HG02981 (cell line): ENCODE data around the gene AVP.
"Not testable (repeated sequence)": the region's sequence is repeated elsewhere in the genome, so short reads cannot be mapped to it uniquely, and the experiment has no call there.

Experiments used
- ATAC-seq: cut with Tn5 transposase; IDR thresholded peaks from one replicate; pipeline ENCODE4 v1.9.1; 2021; ENCODE audit warnings: mild to moderate bottlenecking, moderate library complexity; ENCODE audit not compliant: unreplicated experiment

AVP gene

GRCh38 chr20:3085571-3086072 is 1.1 kb upstream of the AVP start:
- no peak for ATAC-seq

- ATAC-seq = no peak
Observed at GRCh38 chr20:3084986-3085360, 449 bp upstream of the AVP start.

GRCh38 chr20:3082955-3083952 is 1.3 kb downstream of the AVP start:
- no peak for ATAC-seq

- no peak for ATAC-seq
Observed at GRCh38 chr20:3082306-3082951, 2.1 kb downstream of the AVP start.

GRCh38 chr20:3081641-3082040 is 2.9 kb downstream of the AVP start:
- no peak for ATAC-seq

DNA sequence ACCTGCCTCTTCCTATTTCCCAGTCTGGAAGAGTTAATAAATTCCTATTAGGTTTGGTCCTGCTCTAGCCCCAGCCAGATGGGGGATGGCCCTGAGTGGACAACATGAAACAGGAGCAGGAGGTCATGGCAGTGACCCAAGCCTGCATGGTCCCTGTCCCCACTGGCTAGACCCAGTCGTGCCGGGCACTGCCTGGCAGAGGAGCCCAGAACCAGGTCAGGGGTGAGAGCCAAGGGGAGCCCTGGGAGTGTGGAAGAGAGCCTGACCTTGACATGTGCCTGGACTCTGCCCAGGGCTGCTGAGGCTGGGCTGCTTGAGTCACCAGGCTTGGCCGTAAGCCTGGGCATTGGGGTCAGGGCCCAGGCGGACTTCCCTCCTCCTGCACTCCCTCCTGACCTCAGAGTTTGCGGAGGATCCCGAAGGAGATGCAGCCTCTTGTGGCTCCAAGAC is 3.6 kb downstream of the AVP start:
- no peak for ATAC-seq

DNA sequence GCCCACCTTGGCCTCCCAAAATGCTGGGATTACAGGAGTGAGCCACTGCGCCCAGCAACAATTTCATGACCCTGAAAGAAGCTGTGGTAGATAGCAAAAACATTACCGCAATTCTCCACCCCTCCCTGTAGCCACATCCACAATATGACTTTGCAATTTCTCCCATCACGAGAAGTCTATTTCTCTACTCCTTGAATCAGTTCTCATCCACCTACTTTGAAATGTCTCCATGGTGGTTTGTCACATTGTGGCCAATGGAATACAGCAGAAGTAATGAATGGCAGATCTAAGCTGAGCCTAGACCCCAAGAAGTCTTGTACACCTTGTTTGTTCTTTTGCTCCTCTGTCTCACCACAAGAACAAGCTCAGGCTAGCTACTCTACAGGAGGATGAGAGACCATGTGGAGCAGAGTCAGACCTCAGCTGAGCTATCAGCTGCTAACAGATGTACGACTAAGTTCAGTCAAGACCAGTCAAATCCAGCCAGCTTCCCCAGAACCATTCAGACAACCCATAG is 6.8 kb downstream of the AVP start:
- ATAC-seq = no peak

GRCh38 chr20:3075315-3075714 is 9.2 kb downstream of the AVP start:
- not testable (repeated sequence) for ATAC-seq

- no peak for ATAC-seq
Observed at GRCh38 chr20:3074812-3075211, 9.7 kb downstream of the AVP start.

- not testable (repeated sequence) for ATAC-seq
Observed at GRCh38 chr20:3073251-3073643, 11.3 kb downstream of the AVP start.

GRCh38 chr20:3072530-3073250 is 11.8 kb downstream of the AVP start:
- no peak for ATAC-seq

- ATAC-seq = no peak
Observed at GRCh38 chr20:3071610-3072529, 12.7 kb downstream of the AVP start, which contains the start of gene OXT. Gene OXT (plus strand): TSS chr20:3071620. CDS start chr20:3071656, 36 bp downstream.

- ATAC-seq = no peak
Observed at GRCh38 chr20:3071266-3071609, 13.3 kb downstream of the AVP start.

DNA sequence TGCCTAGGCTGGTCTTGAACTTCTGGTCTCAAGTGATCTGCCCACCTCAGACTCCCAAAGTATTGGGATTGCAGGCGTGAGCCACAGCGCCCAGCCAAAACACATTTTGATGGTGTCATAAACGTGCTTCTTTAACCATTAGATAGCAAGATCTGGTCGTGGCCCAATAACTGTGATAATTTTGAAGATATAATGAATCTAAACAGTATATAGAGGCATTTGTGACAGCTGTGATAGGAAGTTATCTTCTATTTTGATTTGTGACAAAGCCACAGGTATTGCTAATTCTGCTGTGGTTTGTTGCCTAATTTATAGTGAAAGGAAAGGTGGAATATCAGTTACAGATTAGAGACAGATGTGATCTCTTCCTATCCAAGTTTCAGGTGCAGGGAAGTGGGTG is 13.8 kb downstream of the AVP start:
- ATAC-seq = no peak

DNA sequence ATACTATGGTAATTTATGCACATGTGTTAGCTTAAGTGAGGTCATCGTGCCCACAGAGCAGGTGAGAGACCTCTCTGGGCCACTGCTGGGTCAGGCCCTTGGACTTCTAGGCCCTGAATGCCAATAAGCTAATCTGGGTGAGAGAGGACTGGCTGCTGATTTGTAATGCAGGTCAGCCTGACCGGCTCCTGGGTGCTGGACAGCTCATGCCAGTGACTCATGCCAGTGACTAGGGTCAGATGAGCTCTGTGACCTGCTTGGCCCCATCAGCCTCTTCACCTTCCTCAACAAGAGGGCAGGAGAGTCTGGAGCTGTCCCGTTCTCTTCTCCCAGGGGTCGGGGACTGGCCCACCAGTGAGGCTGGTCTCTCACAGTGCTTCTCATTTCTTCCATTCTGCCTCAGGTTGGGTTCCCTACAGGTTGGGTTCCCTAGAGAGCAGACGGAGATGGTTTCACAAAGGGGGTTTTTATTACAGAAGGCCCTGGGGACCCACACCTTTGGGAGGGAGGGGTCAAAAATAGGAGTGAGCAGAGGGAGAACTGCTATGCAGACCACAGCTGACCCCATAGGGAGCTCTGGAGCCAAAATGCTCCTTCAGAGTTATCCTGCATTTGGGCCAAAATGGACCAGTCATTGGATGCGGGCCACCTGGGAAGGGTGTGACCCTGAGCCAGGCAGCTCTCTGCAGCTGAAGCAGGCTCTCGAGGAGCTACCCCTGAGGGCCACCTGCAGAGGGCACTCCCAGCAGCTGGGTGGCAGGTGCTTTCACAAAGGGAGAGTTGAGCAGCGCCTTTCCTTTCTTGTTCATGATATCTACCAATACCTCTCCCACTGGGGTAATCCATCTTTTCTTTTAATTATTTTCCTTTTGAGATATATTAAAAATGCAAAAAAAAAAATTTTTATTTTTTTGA is 15.3 kb downstream of the AVP start:
- no peak for ATAC-seq

DNA sequence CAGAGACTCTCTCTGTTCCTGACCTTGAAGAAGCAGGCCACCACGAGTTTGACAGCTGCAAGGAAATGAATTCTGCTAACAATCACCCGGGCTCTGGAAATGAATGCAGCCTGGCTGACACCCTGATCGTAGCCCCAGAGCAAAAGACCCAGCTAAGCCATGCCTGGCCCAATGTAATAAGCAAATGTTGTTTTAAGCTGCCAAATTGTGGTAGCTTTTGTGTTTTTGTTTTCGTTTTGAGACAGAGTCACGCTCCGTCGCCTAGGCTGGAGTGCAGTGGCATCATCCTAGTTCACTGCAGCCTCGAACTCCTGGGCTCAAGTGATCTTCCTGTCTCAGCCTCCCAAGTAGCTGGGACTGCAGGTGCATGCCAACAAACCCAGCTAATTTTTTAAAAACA is 16.4 kb downstream of the AVP start:
- ATAC-seq = no peak

DNA sequence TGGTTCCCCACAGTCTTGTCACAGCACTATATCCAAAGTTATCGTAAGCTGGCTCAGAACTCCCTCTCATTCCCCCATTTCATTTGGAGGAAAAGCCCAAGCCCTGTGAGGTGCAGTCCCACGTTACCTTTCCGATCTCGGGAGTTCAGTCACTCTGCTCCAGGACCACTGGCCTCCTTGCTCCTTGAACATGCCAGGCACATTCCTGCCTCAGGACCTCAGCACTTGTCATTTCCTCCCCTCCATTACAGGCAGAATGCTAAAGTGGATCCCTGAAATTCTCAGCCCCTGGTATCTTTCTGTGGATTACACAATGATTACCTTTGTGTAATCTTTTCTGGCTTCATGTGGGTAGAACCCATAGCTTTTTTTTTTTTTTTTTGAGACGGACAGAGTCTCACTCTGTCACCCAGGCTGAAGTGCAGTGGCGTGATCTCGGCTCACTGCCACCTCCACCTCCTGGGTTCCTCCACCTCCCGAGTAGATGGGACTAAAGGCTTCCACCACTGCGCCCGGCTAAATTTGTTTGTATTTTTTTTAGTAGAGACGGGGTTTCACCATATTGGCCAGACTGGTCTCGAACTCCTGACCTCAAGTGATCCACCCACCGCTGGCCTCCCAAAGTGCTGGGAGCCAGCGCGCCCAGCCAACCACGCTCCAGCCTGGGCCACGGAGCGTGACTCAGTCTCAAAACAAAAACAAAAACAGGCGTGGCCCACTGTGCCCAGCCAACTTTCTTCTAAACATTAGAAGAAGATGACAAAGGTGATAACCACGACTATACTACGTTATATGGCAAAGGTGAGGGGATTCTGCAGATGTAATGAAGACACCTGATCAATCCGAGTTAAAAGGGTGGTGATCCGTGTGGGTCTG is 17.1 kb downstream of the AVP start:
- no peak for ATAC-seq

DNA sequence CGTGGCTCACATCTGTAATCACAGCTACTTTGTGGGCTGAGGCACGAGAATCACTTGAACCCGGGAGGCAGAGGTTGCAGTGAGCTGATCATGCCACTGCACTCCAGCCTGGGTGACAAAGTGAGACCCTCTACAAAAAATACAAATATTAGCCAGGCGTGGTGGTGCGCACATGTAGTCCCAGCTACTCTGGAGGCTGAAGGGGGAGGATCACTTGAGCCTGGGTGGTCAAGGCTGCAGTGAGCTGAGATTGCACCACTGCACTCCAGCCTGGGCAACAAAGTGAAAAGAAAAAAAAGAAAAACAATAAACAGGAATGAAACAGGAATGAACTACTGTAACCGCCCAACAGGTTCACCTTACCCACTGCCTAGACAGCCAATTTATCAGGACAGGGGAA is 20.4 kb downstream of the AVP start:
- ATAC-seq = not testable (repeated sequence)
